Femur (tissue), 1 donor: ENCODE measurements around the gene VASP.
A peak's percentile ranks its signal among the peaks of the same experiment; 100 is the strongest.

Experiments
- DNase-seq: peaks from one replicate; pipeline ENCODE4 v3.0.0-alpha.2; 2017

The VASP gene

DNA sequence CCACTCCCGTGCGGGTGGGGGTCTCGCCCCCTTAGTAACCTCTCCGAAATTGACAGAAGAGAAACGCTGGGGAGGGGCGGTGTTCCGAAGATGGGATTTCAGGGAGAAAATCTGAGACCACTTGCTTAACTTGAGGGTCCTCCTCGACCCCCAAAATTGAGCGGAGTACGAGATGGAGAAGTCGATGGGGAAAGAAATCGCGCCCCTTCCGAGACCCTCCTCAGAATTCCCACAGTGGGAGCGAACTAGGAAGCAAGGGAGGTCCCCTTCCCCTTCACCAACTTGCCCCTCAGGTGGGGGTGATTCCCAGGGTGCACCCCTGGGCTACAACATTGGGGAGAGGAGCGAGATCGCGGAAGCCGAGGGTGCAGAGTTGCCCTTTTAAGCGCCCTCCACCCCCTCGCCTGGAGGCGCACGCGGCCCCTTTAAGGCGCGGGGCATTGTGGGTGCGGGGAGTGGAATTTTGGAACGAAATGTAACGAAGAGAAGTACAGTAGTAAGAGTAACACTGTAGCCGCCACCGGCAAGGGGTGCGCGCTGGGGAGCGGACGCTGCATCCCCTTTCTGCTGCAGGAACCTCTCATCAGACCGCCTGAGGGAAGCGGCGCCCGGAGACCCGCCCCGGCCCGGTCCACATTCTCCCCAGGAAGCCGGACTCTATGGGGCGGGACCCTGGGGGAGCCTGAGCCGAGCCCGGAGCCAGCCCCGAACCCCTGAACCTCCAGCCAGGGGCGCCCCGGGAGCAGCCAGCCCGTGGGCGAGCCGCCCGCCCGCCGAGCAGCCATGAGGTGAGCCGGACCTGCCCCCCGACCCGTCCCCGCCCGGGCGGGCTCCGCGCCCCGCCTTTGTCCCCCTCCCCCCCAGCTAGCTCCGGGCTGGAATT lies at the start of gene VASP:
VASP (plus strand) TSS at position 491 of the 883 bp plus-strand sequence; CDS start at position 784, 293 bp downstream.
- DNase-seq = peak; percentile 91

DNA sequence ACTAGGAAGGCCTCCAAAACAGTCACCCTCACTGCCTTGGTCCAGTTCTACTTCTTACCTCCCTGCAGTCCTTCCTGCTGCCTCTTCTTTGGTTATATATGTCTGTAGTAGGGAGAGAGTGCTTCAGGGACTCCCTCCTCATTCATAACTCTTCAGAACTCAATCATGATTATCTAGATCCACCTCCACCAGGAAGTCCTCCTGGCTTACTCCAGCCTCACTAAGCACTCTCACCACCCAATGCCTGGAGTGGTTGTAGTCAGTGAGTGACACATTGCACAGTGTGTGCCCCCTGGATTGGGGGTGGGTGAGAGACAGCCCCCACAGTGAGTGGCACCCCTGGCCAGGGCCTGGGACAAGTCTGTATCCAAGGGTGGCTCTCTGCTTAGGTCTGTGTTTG lies 49.5 kb upstream of the VASP start:
- DNase-seq = no peak

- no peak for DNase-seq
Measured at GRCh38 chr19:45460807-45461347, 46.4 kb upstream of the VASP start.

DNA sequence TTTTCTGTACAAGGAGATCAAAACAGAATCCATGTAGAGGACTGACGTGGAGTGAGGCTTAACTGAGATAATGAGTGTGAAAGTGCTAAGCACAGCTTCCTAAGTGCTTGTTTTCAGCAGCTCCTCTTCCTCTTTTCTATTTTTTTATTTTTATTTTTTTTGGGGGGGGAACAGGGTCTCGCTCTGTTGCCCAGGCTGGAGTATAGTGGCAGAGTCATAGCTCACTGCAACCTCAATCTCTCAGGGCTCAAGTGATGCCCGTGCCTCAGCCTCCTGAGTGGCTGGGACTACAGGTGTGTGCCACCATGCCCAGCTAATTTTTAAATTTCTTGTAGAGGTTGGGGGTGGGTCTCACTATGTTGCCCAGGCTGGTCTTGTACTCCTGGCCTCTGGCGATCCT lies 45.1 kb upstream of the VASP start:
- no peak for DNase-seq

- no peak for DNase-seq
Measured at GRCh38 chr19:45463241-45463640, 44.0 kb upstream of the VASP start.

GRCh38 chr19:45464274-45464673 lies 43.0 kb upstream of the VASP start:
- no peak for DNase-seq

- DNase-seq = no peak
Measured at GRCh38 chr19:45464852-45465441, 42.3 kb upstream of the VASP start.

GRCh38 chr19:45467115-45467455 lies 40.2 kb upstream of the VASP start:
- no peak for DNase-seq

DNA sequence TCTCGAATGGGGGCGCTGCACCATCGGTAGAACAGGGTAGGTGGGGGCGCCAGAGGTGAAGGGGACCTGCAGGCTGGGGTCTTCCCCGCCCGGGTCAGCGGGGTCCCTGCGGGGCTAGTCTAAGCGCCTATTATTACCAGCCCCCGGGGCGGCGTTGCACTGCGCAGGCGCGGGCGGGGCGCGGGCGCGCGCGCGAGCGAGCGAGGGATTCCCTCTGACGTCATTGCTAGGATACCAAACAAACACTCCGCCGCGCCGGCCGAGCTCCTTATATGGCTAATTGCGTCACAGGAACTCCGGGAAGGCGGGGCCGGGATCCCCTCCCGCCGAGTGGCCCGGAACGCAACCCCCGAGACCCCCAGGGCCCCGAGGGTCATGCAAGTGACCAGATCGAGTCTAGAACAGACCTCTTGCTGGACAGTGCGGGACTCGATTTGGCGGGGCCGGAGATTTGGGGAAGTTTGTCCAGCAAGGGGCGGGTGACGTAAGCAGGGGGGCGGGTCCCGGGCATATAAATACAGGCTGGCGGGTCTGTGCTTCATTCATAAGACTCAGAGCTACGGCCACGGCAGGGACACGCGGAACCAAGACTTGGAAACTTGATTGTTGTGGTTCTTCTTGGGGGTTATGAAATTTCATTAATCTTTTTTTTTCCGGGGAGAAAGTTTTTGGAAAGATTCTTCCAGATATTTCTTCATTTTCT lies 39.7 kb upstream of the VASP start, which contains the start of gene FOSB:
FOSB (plus strand) TSS at position 541 of the 703 bp plus-strand sequence. CDS start 591 bp downstream, outside the sequence.
- peak; percentile 96 for DNase-seq

DNA sequence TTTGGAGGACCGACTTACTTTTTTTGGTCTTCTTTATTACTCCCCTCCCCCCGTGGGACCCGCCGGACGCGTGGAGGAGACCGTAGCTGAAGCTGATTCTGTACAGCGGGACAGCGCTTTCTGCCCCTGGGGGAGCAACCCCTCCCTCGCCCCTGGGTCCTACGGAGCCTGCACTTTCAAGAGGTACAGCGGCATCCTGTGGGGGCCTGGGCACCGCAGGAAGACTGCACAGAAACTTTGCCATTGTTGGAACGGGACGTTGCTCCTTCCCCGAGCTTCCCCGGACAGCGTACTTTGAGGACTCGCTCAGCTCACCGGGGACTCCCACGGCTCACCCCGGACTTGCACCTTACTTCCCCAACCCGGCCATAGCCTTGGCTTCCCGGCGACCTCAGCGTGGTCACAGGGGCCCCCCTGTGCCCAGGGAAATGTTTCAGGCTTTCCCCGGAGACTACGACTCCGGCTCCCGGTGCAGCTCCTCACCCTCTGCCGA lies 39.1 kb upstream of the VASP start:
- peak; percentile 48 for DNase-seq

- DNase-seq = no peak
Measured at GRCh38 chr19:45468803-45469131, 38.5 kb upstream of the VASP start.

GRCh38 chr19:45469132-45469944 lies 37.9 kb upstream of the VASP start:
- DNase-seq = peak; percentile 95

DNA sequence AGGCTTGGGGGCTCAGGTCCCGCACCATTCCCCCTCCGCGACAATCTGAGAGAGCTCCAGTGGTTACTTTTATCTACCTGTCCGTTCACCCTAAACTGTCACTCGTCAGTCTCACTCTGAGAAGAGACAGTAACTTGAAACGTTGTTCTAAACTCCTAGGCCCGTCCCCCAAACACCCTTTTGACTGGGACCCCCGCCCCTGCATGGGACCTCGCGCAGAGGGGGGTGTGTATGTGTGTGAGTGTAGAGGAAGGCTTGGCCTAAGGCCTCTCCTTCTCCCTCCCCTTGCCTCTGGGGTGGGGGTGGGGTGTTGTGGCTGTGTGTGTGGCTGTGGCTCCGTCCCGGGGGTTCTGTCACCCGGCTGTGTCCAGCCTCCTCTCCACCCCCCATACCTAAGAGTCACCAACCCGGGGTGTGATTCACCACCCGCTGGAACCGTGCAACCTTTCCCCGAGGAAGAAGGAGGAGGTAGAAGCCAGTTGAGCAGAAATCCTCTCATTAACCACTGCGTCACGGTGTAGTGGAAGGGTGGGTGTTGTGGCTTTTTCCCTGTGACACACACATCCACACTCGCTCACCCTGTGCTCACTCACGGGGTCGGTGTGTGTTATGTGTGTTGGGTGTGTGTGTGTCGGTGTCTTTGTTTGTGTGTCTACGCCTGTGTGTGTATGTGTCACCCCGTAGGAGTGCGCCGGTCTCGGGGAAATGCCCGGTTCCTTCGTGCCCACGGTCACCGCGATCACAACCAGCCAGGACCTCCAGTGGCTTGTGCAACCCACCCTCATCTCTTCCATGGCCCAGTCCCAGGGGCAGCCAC lies 37.1 kb upstream of the VASP start:
- DNase-seq = peak; percentile 68

- peak; percentile 55 for DNase-seq
Measured at GRCh38 chr19:45470762-45471081, 36.6 kb upstream of the VASP start.

- DNase-seq = no peak
Measured at GRCh38 chr19:45471111-45471930, 36.0 kb upstream of the VASP start.

DNA sequence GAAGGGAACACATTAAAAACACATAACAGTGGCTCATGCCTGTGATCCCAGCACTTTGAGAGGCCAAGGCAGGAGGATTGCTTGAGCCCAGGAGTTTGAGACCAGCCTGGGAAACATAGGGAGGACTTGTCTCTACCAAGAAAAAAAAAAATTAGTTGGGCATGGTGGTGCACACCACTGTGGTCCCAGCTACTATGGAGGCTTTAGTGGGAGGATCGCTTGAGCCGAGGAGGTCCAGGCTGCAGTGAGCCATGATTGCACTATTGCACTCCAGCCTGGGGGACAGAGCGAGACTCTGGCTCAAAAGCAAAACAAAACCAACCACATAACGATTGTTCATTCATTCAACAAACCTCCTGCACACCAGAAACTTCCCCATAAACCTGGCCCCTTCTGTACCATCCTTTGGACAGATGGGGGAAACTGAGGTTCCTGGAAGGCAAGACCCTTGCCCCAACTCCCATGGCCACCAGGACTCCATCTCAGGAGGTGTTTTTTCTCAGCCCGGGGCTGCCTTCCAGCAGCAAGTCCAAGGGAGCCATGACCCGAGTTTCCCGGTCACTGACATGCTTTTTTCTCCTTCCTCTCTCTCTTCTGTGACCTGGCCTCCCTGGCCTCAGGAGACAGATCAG lies 35.2 kb upstream of the VASP start:
- DNase-seq = no peak

- peak; percentile 75 for DNase-seq
Measured at GRCh38 chr19:45472563-45473366, 34.5 kb upstream of the VASP start.

DNA sequence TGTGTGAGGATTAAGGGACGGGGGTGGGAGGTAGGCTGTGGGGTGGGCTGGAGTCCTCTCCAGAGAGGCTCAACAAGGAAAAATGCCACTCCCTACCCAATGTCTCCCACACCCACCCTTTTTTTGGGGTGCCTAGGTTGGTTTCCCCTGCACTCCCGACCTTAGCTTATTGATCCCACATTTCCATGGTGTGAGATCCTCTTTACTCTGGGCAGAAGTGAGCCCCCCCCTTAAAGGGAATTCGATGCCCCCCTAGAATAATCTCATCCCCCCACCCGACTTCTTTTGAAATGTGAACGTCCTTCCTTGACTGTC lies 34.0 kb upstream of the VASP start:
- no peak for DNase-seq
